HG03575 (cell line): ENCODE data around the gene SIPA1.
"Not testable (repeated sequence)": the region's sequence is repeated elsewhere in the genome, so short reads cannot be mapped to it uniquely, and the experiment has no call there.

Experiments
- ATAC-seq: cut with Tn5 transposase; IDR thresholded peaks from one replicate; pipeline ENCODE4 v1.9.1; 2021; ENCODE audit not compliant: unreplicated experiment, insufficient number of reproducible peaks, low FRiP score; ENCODE audit errors: extremely low read depth

SIPA1 gene

GRCh38 chr11:65652511-65653228 is 14.8 kb downstream of the SIPA1 start:
- ATAC-seq: no peak

- ATAC-seq: no peak
Observed at GRCh38 chr11:65653229-65654225, 15.6 kb downstream of the SIPA1 start.

GRCh38 chr11:65654375-65655349 is 16.8 kb downstream of the SIPA1 start:
- ATAC-seq: no peak

- no peak for ATAC-seq
Observed at GRCh38 chr11:65655570-65656332, 17.9 kb downstream of the SIPA1 start.

GRCh38 chr11:65657426-65657825 is 19.5 kb downstream of the SIPA1 start:
- ATAC-seq: no peak

GRCh38 chr11:65658174-65659021 is 20.5 kb downstream of the SIPA1 start:
- no peak for ATAC-seq

- ATAC-seq: no peak
Observed at GRCh38 chr11:65660038-65660437, 22.1 kb downstream of the SIPA1 start.

- ATAC-seq: not testable (repeated sequence)
Observed at GRCh38 chr11:65660908-65661307, 23.0 kb downstream of the SIPA1 start.

GRCh38 chr11:65661599-65662246 is 23.8 kb downstream of the SIPA1 start:
- ATAC-seq: no peak

GRCh38 chr11:65662247-65662798 is 24.4 kb downstream of the SIPA1 start:
- ATAC-seq: no peak

- no peak for ATAC-seq
Observed at GRCh38 chr11:65662799-65663638, 25.1 kb downstream of the SIPA1 start, which contains the start of gene RELA. RELA (minus strand) TSS chr11:65662916; CDS start chr11:65662832, 84 bp downstream.

- no peak for ATAC-seq
Observed at GRCh38 chr11:65663639-65664200, 25.8 kb downstream of the SIPA1 start.

GRCh38 chr11:65672180-65672860 is 34.4 kb downstream of the SIPA1 start:
- no peak for ATAC-seq

- ATAC-seq: no peak
Observed at GRCh38 chr11:65672982-65673381, 35.1 kb downstream of the SIPA1 start.

GRCh38 chr11:65680192-65680743 is 42.4 kb downstream of the SIPA1 start:
- ATAC-seq: no peak
